NOMO-1 treated with DMSO at 0.1 percent for 48 hours (cell line): Measurements from ENCODE around the gene ABCC9.

Experiments used
- DNase-seq: peaks from one replicate; lab custom pipeline; 2025; ENCODE audit not compliant: unreplicated experiment; lab: John Stamatoyannopoulos, UW

The ABCC9 gene

DNA sequence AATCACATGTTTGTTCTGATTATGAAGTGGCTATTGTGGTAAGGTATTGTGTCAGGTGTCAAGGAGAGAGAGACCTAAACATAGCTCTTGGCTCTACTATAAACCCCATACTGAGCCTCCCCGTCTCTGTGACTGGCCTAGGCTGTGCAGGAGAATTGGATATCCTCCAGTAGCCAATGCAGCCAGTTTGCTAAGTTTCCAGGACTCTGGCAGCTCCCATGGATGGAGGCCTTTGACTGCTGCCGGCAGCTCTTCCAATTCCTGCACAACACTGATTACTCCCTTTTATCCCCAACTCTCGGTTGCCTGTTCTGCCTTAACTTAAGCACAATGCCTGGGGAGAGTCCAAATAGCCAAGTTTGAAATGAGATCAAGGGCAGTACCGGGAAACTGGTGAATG is 59.3 kb downstream of the ABCC9 start:
- no peak for DNase-seq

DNA sequence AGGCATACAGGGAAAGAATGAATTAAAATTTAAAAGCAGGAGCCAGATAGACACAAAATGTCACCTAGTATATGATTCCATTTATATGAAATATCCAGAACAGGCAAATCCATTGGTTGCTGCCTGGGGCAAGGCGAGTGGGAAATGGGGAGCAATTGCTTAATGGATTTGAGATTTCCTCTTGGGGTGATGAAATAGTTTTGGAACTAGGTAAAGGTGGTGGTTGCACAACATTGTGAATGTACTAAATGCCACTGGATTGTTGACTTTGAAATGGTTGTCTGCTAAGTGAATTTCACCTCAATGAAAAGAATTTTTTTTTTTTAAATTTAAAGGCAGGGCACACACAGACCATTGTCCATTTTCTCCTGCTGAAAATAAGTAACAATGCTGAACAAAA is 61.9 kb downstream of the ABCC9 start:
- DNase-seq: no peak

DNA sequence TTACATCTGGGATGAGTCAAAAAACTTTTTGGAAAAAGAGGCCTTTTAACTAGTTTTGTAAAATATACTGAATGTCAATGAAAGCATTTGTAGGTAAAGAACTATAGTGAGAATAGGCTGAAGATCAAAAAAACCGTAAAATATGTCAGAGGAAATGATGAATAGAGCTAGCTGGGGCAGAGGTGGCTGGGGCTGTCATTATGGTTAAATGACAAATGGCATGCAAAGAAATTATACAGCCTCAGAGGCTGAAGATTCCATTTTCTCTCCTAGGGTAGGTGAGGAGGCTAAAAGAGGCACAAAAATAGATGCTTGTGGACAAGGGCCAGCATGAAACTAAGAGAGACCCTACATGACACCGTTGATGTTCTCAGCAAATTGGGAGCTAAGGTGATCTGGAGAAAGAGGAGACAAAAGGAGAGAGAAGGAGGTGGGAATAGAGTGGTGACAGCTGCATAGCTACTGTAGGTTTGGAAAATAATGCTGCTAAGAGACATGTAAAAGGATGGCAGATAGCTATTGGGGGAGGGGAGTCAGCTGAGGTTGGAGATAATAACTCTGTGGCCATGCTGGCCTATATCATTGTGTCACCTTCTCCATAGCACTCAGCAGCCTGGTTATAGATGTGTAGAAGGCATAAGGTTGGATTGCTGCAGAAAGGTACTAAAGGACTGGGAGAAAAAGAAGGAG is 63.8 kb downstream of the ABCC9 start:
- DNase-seq: no peak

DNA sequence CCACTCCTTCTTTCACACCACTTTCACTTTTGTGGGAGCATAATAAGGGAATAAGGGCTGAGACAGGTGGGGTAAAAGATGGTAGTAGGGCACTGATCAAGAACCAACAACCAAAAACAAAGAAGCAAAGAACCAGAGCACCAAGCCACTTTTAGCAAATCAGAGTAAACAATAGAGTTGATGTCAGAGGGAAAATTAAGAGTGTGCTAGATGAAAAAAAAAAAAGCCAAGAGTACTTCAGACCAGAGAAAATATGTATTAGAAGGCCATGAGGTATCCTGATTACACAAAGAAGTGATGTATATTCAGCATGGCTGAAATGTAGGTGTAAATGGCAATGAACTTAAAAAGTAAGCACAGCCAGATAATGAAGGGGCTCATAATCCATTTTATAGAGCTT is 75.4 kb downstream of the ABCC9 start:
- DNase-seq: no peak

DNA sequence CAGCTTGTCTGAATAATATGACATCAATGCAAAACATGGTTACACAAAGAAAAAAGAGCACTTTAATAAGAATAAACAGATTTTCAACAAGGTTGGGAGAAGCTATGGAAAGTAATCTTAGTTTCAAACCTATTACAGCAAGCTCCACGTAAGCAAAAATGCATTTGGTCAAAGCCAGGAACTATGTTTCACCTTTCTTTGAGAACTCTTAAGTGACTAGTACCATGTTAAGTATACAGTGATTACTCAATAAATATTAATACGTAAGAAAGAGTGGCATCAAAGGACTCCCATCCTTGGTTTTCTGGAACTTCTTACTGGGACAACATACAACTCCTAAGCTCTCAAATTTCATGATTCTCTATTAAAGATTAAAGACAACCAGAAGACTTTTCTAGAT is 80.7 kb downstream of the ABCC9 start:
- DNase-seq: no peak

DNA sequence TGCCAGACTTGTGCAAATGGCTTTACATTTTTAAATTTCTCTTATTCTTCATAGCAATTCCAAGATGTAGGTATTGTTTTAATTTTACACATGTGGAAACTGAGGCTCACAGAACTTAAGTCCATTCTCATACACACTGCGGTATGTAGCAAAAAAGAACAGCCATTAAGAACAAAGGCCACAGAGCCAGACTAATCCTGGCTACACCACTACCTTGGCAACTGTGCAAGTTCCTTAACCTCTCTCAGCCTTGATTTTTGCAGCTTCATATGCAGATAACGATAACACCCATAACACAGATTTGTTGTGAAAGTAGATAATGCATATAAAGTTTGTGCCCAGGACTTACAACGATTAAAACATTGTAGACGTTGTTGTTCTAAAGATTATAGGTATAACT is 81.1 kb downstream of the ABCC9 start:
- DNase-seq: no peak

DNA sequence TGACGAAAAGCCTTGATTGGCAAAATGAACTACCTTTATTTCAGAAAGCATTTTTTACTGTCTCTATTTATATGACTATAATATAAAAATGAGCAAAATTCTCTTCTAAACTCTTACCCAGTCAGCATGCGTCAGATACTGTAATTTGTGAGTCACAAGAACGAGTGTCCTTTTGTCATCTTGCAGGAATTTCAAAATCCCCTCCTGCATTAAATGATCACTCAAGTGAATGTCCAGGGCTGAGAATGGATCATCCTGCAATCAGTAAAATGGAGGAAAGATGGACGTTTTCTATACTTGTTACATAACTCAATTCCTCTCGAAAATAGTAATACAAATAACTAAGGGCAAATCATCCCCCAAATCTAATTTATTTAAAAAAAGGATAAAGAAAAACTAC is 89.0 kb downstream of the ABCC9 start:
- DNase-seq: no peak

DNA sequence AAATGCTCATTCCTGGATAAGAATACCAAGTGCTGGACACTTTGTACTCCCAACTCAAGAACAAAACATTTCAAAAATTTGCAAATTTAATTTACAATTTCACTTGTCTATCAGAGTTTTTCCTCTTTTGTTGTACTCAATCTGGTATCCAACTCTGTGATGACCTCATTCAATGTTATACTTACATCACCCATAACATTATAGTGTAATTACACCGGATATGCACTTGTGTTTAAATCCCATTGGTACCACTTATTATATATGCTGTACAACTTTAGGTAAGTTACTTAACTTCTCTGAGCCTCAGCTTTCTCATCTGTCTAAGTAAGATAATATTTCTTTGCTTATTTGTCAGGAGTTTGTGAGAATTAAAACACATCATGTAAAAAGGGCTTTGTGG is 90.1 kb downstream of the ABCC9 start:
- DNase-seq: no peak

DNA sequence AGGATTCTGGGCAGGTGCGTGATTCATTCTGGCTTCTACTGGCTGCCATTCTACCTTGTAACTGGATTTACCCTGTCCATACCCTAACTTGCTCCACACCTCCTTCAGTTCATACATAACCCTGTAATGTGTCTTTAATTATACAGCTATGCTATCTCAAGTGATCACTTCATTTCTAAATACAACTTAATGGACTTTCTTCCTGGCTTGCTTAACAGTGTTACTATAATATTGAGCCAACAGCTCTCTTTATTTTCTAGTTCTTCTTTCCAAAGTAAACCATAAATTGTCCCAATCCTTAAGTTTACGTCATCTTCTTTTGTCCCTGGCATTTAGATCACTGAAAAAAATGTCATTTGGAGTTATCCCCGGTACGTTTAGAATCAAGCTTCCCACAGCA is 90.8 kb downstream of the ABCC9 start:
- no peak for DNase-seq

DNA sequence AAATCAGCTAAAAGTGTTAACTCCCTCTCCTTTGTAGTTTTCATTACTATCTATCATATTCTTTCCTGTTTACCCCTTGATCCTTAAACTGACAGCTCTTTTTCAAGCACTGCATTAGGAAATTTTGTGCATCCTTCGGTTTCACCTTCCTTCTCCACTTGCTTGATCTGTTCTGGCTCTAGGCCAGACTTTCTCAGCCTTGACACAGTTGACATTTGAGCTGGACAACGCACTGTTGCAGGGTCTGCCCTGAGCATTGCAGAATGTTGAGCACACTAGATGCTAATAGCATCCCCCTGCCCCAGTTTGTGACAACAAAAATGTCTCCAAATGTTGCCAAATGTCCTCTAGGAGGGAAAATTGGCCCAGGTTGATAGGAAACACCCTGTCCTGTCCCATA is 91.3 kb downstream of the ABCC9 start:
- no peak for DNase-seq

DNA sequence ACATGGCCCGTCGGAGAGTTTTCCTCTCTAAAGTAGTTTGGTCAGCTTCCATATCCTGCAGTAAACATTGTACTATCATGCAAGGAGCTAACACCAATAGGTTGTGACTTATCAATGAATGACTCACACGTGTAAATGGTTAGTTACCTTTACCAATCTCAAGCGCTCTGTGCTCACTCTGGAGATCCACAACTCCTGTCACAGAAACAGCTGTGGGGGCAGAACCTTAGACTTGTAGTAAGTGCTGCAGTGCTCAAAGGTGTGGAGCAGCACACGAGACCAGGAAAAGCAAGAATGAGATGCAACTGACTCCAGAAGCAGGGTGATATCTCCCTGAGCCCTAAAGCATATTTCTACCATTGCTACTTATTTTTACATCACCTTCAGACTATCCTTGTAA is 93.0 kb downstream of the ABCC9 start:
- no peak for DNase-seq

DNA sequence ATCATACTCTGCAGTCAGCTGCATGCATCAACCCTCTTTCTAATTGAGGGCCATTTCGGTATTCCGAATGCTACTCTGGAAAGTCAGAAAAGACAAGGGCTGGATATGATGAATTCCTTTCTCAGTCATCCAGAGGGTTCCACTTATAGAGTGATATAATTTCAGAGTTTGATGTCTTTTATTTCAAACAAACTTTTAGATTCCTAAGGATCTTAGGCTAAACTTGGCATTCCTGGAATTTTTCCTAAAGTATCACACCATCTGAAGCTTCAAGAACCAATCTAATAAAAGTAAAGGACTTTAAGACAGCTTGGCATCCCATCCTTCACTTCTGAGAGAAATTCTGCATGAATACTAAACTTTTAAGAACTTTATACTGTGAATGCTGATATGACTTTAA is 97.4 kb downstream of the ABCC9 start:
- no peak for DNase-seq

DNA sequence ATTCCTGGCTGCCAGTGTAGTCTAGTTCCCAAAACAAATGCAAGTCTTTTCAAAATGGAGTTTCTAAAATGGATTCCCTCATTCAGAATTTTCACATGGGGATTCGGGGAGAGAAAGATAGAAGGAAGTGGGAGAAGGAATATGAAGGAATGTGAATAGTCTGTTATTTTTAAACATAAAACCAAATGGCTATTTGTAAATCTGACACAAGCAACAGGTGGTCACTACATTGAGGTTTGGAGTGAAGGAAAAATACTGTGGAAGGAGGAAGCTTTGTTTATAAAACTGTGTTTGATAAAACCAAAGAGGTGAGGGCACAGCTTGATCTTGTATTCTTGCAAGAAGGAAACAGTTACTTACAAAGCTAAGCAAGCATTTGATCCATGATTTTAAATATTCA is 101.5 kb downstream of the ABCC9 start:
- DNase-seq: no peak

DNA sequence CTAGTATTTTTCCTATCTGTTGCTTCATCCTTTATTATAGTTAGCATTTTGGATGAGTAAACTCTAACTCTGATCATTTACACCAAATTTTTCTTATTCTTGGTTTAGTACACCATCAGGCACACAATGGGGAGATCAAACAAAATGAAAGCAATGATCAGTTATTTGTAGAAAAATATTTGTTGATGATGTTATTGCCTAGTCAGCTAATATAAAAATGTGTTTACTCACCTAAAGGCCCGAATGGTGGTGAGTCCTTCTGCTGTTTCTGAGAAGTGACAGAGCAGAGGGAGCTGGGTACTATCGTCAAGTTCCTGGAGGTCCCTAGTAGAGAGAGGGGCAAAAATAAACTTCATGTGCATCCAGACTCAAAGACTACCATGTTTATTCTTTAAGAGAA is 103.4 kb downstream of the ABCC9 start:
- no peak for DNase-seq

DNA sequence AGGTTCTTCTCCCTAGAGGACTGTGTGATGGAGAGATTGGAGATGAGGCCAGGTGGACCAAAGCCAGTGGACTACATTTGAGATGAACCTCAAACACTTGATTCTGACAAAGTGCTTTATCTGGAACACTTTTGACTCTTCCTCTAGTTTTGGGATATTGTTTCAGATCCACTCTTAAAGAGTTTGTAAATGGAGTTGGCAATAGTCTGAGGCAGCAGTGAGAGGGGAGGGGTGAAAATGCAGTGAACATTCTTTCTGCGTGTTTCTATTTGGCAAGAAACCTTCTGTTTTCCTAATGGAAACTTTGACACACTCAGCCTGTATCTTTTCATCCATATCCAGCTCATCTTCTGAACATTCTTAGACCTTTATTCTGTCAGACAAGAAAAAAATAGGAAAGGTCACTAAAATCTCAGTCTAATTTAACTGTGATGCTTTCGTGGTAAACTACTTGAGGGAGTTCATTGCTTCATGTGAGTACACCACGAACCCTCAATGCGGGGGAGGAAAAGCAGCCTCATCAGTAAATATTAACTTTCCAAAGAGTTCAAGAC is 109.4 kb downstream of the ABCC9 start:
- DNase-seq: no peak

DNA sequence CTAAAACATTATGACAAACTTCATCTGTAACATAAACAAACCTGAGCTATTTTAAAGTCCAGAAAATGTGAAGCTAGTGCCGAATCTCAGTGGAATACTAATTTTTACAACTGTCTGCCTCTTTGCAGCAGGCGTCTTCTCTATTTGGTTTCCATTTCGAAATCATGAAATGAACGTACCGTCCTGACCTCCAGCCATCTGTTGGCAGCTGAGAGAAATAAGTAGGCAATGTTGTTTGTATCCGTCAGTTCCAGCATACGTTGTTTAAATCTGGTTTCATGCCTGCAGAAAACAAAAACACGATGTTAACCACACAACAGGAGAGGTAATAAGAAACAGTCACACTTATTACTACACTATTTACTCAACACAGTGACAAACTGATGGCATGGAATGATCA is 112.4 kb downstream of the ABCC9 start:
- DNase-seq: no peak

DNA sequence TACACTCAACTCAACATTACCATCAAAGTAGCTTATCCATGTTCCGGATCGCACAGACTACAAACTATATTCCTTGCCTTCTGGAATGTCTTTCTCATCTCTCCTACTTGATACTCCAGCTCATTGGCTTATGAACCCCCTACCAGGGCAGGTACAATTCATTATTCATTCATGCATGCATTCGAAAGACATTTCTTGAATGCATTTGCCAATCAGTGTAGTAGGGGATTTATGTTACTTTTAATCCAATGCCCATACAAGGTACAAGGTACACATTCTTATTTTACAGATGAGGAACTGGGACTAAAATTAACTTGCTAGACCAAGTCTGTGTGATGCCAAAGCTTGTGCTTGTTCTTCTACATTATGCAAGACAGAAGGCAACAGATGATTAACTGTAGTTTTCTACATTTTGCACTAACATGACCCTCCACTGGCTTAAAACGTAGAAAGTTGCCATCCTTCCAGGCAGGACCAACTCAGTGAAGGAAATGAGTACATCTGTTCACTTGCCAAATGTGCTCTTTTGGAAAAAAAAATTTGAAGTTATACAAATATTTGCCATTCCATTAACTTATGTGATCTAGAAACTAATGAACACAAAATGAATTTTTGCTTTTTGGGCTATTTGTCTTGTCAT is 113.0 kb downstream of the ABCC9 start:
- DNase-seq: no peak

DNA sequence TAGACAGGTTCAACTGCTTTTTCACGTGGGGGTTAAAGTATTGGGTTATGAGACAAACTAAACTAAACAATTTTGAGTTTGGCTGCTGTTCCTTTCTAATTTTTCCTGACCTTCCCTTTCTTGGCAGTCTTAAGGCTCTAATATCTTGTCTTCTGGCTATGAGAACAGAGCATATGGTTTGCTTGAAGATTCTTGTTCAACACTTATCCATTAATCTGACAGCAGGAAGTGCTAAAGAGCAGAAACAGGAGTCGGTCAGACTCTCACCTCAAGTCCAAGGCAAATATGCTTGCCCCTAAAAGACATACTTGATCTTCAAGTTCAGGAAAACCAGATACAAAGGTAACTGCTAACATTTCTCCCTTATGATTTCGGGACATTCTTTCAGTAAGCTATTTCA is 114.1 kb downstream of the ABCC9 start:
- no peak for DNase-seq

DNA sequence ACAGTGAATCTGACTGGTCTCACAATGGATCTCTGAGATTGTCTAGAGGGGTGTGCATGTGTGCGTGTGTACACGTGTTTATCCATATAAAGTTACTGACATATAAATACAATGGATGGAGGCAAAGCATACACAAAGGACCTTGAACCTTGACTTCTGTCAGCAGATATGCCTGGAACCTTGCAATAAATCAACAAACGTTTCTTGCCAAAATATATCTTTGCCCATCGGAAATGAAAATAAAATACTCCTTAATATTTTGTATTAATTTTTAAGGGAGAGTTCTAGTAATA is 114.7 kb downstream of the ABCC9 start:
- DNase-seq: no peak

DNA sequence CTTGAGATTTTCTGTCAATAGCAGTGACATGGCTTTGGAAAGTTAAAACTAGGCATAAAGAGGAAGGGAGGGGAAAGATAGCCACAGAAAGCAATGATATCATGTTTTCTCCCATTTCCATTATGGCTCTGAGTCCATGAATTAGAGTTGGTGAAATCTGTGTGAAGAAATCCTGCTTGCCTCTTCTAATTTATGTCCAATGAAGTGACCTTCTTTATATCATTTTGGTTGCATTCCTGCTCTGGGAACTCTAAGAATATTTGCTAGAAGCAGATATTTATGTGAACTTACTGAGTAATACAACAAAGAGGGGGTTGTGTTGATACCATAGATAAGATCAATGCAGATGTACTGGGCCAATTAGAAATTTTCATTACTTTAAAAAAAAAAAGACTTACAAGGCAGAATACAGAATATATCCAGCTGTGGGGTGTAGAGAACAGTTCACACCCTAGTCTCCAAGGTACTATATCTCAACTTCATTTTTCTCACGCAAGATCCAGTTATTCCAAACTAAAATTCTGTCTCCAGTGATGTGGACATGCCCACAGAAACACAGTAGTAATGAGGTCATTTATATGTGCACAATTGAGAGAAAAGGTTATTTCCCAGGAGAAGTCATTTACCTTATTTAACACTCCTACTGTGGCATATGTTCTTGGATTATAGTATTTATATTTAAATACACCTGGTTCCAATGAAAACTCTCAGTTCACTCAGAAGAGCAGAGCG is 115.2 kb downstream of the ABCC9 start:
- DNase-seq: no peak

DNA sequence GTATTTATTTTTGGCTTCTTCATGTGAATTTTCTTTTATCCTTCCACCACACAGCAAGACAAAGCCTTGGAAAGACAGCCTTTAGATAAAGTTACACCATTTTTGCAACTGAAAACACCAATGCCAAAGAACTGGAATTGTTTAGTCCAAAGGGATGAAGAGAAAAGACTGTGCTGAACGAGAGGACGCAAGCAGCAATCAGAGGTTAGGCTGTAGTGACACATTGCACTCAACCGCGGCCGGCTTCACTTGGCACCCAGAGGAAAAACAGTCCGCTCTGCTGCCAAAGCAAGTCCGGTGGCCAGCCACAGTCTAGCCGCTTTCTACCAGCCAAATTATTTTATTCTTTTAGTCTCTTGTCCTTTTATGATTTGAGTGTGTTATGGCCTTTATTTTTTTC is 117.6 kb downstream of the ABCC9 start:
- DNase-seq: no peak

DNA sequence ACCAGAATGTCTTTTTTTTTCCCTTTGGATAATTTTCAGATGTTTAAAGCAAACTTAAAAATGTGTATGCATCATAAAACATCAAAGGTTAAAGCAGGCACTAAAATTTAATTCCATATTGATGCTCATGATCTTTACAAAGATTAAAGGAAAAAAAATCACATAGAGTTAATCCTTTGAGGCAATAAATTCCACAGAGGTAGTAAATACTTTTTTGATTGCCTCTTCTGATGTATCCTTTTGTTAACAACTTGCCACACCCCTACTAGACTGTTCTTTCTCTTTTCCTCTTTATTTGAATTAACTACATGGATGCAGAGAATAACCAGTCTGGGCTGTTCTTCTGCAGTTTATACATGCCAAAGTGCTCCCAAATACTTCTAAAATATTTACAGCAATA is 121.5 kb downstream of the ABCC9 start:
- no peak for DNase-seq
